AG04450 (cell line): Measurements from ENCODE around the gene TSNAXIP1. TPM values are rescaled to one million over a fixed set of nuclear protein-coding genes. Genes with fewer than 3 reads are reported as not detected.

ENCODE experiments used
- CTCF ChIA-PET: fragments of 300-600, 350-600 bp; formaldehyde crosslinking; extraction: SDS; loops from one replicate; lab custom pipeline; 2022; ENCODE audit warnings: antibody characterized with exemption, inconsistent platforms; lab: Charles Lee
- POLR2A ChIA-PET: fragments of 350-600 bp; formaldehyde crosslinking; extraction: SDS; loops from one replicate; lab custom pipeline; 2021; ENCODE audit warnings: antibody characterized with exemption, inconsistent platforms; lab: Yijun Ruan, JAX
- DNase-seq: peaks from one replicate; pipeline ENCODE4 v3.0.0-alpha.2; 2011; ENCODE audit warnings: low read depth, low spot score
- H3K27ac ChIP-seq: one replicate; pipeline ENCODE4 v1.5.1; 2012; ENCODE audit warnings: low read depth, low read length, control low read depth
- H3K27me3 ChIP-seq: one replicate; pipeline ENCODE4 v1.6.0; 2012; ENCODE audit warnings: low read length; ENCODE audit not compliant: control insufficient read depth, insufficient read depth
- H3K4me3 ChIP-seq: 2 replicates; pipeline ENCODE4 v1.5.1; 2011; ENCODE audit warnings: mild to moderate bottlenecking, low read depth, low read length, control low read depth
- H3K9me3 ChIP-seq: 2 replicates; pipeline ENCODE4 v1.5.1; 2012; ENCODE audit warnings: low read length; ENCODE audit not compliant: control insufficient read depth, insufficient read depth
- polyA plus RNA-seq: library from polyadenylated mRNA; depleted of rRNA; stranded (reverse); fragments of >200 nt; gene quantifications from 2 replicates; pipeline ENCODE4 v1.2.3, GENCODE V29; 2011
- TF ChIP-seq, protein P1 (sequence below): IDR thresholded peaks from 2 replicates; pipeline ENCODE4 v1.5.1; 2011; ENCODE audit warnings: low read depth, low read length, control low read depth, inconsistent platforms

TSNAXIP1 gene
- polyA plus RNA-seq, 1 experiment: 0.92 TPM

DNA sequence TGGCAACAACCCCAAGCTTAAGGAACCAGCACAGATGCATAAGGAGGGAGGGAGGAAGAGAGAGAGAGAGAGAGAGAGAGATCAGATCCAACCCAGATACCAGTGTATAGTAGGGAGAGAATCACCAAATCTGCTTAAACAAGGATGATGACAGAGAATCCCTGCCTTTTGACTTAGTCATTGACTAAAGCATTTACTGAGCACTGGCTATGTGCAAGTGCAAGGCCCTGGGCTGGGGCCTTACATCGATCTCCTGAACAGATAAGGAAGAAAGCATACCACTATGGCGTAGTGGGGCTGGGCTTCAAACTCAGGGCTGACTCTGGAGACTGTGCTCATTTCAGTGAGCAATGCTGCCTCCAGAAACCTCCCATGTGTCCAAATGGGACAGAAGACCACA is 15.8 kb downstream of the TSNAXIP1 start:
- no peaks in the 10 kb centered on the region for H3K9me3 ChIP-seq
- no peaks in the 10 kb centered on the region for H3K27me3 ChIP-seq
- no peak for DNase-seq
- CTCF ChIA-PET: no interaction called here
- H3K27ac ChIP-seq: no peak overlapping the region
- no peak overlapping the region for H3K4me3 ChIP-seq
- TF ChIP-seq, protein P1, sequence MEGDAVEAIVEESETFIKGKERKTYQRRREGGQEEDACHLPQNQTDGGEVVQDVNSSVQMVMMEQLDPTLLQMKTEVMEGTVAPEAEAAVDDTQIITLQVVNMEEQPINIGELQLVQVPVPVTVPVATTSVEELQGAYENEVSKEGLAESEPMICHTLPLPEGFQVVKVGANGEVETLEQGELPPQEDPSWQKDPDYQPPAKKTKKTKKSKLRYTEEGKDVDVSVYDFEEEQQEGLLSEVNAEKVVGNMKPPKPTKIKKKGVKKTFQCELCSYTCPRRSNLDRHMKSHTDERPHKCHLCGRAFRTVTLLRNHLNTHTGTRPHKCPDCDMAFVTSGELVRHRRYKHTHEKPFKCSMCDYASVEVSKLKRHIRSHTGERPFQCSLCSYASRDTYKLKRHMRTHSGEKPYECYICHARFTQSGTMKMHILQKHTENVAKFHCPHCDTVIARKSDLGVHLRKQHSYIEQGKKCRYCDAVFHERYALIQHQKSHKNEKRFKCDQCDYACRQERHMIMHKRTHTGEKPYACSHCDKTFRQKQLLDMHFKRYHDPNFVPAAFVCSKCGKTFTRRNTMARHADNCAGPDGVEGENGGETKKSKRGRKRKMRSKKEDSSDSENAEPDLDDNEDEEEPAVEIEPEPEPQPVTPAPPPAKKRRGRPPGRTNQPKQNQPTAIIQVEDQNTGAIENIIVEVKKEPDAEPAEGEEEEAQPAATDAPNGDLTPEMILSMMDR: no peak
- POLR2A ChIA-PET: interaction anchor here (0.6 kb wide), 1 partner anchor 488 kb away, joined by 3 read pairs; the partner anchor contains the start of gene SLC7A6OS

- DNase-seq: no peak
- POLR2A ChIA-PET: no interaction called here
- Histone ChIP-seq H3K9me3 (no peaks in the 10 kb centered on the region), H3K27ac (no peak overlapping the region), H3K4me3 (no peak overlapping the region), H3K27me3 (no peaks in the 10 kb centered on the region)
- TF ChIP-seq, protein P1: no peak
- CTCF ChIA-PET: interaction anchor here (2.6 kb wide), 1 partner anchor 8 kb away, joined by 17 read pairs; no protein-coding TSS in a partner anchor
Observed at GRCh38 chr16:67825119-67825518, 18.4 kb downstream of the TSNAXIP1 start.

DNA sequence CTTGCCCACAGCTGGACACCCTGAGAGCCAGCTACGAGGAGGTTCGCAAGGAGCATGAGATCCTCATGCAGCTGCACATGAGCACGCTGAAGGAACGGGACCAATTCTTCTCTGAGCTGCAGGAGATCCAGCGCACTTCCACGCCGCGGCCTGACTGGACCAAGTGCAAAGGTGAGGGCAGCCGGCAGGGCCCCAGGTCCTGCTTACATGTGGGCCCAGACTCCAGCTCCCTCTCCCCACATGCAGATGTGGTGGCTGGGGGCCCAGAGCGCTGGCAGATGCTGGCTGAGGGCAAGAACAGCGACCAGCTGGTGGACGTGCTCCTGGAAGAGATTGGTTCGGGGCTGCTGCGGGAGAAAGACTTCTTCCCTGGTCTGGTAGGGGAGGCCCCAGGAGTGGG is 19.2 kb downstream of the TSNAXIP1 start:
- Histone ChIP-seq H3K27ac (no peak overlapping the region), H3K9me3 (no peaks in the 10 kb centered on the region), H3K27me3 (no peaks in the 10 kb centered on the region), H3K4me3 (no peak overlapping the region)
- POLR2A ChIA-PET: interaction anchor here (0.8 kb wide), 1 partner anchor 15 kb away, joined by 3 read pairs; no protein-coding TSS in a partner anchor
- DNase-seq: no peak
- CTCF ChIA-PET: interaction anchor here (2.6 kb wide), 1 partner anchor 9 kb away, joined by 17 read pairs; no protein-coding TSS in a partner anchor
- TF ChIP-seq, protein P1: no peak

DNA sequence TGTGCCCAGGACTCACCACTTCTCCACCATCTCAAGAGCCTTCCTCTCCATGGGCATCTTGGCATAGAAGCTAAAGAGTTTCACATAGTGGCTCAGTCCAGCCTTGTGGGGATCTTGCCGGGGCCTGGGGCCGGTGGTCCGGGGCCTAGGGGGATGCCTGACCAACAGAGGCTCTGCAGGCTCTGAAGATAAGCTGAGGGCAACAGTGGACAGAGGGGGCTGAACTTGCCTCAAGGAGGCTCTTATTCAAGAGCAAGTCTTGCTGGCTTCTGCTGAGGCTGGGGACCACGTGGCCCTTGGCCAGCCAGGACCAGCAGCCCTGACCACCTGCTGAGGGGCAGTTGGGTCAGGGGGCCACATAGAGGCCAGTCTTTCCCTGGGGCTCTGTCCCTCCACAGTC is 22.0 kb downstream of the TSNAXIP1 start:
- Histone ChIP-seq H3K27ac (no peak overlapping the region), H3K27me3 (no peaks in the 10 kb centered on the region), H3K9me3 (no peaks in the 10 kb centered on the region), H3K4me3 (no peak overlapping the region)
- ChIA-PET CTCF (no interaction called here), POLR2A (no interaction called here)
- no peak for DNase-seq
- TF ChIP-seq, protein P1: no peak

GRCh38 chr16:67833030-67833414 is 26.3 kb downstream of the TSNAXIP1 start:
- POLR2A ChIA-PET: interaction anchor here (0.7 to 2.3 kb wide), 4 partner anchors 12 to 108 kb away, joined by 3 to 10 read pairs (median 4); partner anchors contain the start of gene NUTF2
- TF ChIP-seq, protein P1: no peak

More at GRCh38 chr16:67833030-67833414, 26.3 kb downstream of the TSNAXIP1 start:
- no peaks in the 10 kb centered on the region for H3K27me3 ChIP-seq
- no peak for DNase-seq
- H3K9me3 ChIP-seq: no peaks in the 10 kb centered on the region
- CTCF ChIA-PET: interaction anchor here (0.9 to 2.4 kb wide), 5 partner anchors 8 to 96 kb away, joined by 3 to 15 read pairs (median 3); no protein-coding TSS in a partner anchor
- H3K4me3 ChIP-seq: peak overlapping the region; percentile 75
- H3K27ac ChIP-seq: peak overlapping the region; percentile 77
